Keratinocyte (primary cell): Measurements from ENCODE around the gene SATB2. TPM values are rescaled to one million over a fixed set of nuclear protein-coding genes. Genes with fewer than 3 reads are reported as not detected.

Experiments
- DNase-seq: peaks from one replicate; pipeline ENCODE4 v3.0.0-alpha.2; 2011; ENCODE audit warnings: low read depth, missing footprints, low spot score
- FAIRE-seq: peaks from 2 replicates; lab custom pipeline; 2011; peaks lifted over from hg19 to GRCh38; lab: Jason Lieb, UNC
- H2AFZ ChIP-seq: 2 replicates; pipeline ENCODE4 v1.6.0; 2012; ENCODE audit warnings: low read length, control low read depth, inconsistent platforms; ENCODE audit not compliant: control insufficient read depth
- H3K27ac ChIP-seq: 2 replicates; pipeline ENCODE4 v1.5.1; 2011; ENCODE audit warnings: low read length; ENCODE audit not compliant: control insufficient read depth, insufficient read depth
- H3K27me3 ChIP-seq: 3 replicates; pipeline ENCODE4 v1.6.0; 2011; ENCODE audit warnings: low read length; ENCODE audit not compliant: control insufficient read depth, insufficient read depth; ENCODE audit errors: extremely low read depth
- H3K36me3 ChIP-seq, 2 experiments: 2 replicates in 1 of 2; 3 replicates in 1 of 2; pipeline ENCODE4 v1.5.1; 2011; ENCODE audit warnings: low read length in 2 of 2, mild to moderate bottlenecking in 1 of 2; ENCODE audit not compliant: control insufficient read depth in 2 of 2, insufficient read depth in 2 of 2; ENCODE audit errors: extremely low read depth in 1 of 2
- H3K4me1 ChIP-seq: 3 replicates; pipeline ENCODE4 v1.5.1; 2011; ENCODE audit warnings: low read length; ENCODE audit not compliant: control insufficient read depth, insufficient read depth; ENCODE audit errors: extremely low read depth
- H3K4me2 ChIP-seq: 3 replicates; pipeline ENCODE4 v1.6.0; 2011; ENCODE audit warnings: low read depth, low read length; ENCODE audit not compliant: control insufficient read depth, insufficient read depth; ENCODE audit errors: extremely low read depth
- H3K4me3 ChIP-seq, 3 experiments: fragments of 200-600 bp in 1 of 3; sonication (generic) in 1 of 3; 2 replicates in 2 of 3; 3 replicates in 1 of 3; pipeline ENCODE4 v1.5.1; 2011 to 2016; ENCODE audit warnings: low read length in 3 of 3, mild to moderate bottlenecking in 3 of 3, control low read depth in 2 of 3, inconsistent platforms in 1 of 3, low read depth in 1 of 3, mixed read lengths in 1 of 3, mixed run types in 1 of 3, moderate library complexity in 1 of 3; ENCODE audit not compliant: control insufficient read depth in 2 of 3, insufficient read depth in 2 of 3; ENCODE audit errors: extremely low read depth in 1 of 3
- H3K79me2 ChIP-seq: 2 replicates; pipeline ENCODE4 v1.6.0; 2012; ENCODE audit warnings: low read length; ENCODE audit not compliant: control insufficient read depth, insufficient read depth
- H3K9ac ChIP-seq: 3 replicates; pipeline ENCODE4 v1.6.0; 2011; ENCODE audit warnings: low read length; ENCODE audit not compliant: control insufficient read depth, insufficient read depth; ENCODE audit errors: extremely low read depth
- H3K9me1 ChIP-seq: 3 replicates; pipeline ENCODE4 v1.6.0; 2011; ENCODE audit warnings: low read length; ENCODE audit not compliant: control insufficient read depth, insufficient read depth; ENCODE audit errors: extremely low read depth
- H3K9me3 ChIP-seq: 2 replicates; pipeline ENCODE4 v1.5.1; 2012; ENCODE audit warnings: low read depth, low read length; ENCODE audit not compliant: control insufficient read depth
- H4K20me1 ChIP-seq: 3 replicates; pipeline ENCODE4 v1.6.0; 2011; ENCODE audit warnings: low read length; ENCODE audit not compliant: control insufficient read depth, insufficient read depth; ENCODE audit errors: extremely low read depth
- CTCF ChIP-seq, 3 experiments: IDR thresholded peaks in 1 of 3; conservative IDR thresholded peaks in 1 of 3; optimal IDR thresholded peaks in 1 of 3; 2 replicates in 2 of 3; 3 replicates in 1 of 3; pipeline versions ENCODE3 to v1.5.1; 2011; ENCODE audit warnings: low read length in 3 of 3, mild to moderate bottlenecking in 3 of 3, moderate library complexity in 2 of 3, control low read depth in 1 of 3, inconsistent platforms in 1 of 3; ENCODE audit not compliant: insufficient read depth in 2 of 3; ENCODE audit errors: extremely low read depth in 1 of 3
- EZH2 ChIP-seq: IDR thresholded peaks from one replicate; pipeline ENCODE4 v1.6.1; 2012; ENCODE audit warnings: inconsistent platforms, mild to moderate bottlenecking, low read length, moderate library complexity
- dilution Hi-C: fragments of 300-500 bp; cut with MboI; formaldehyde crosslinking; loops from one replicate; pipeline ENCODE4 v1.7.0; 2020; ENCODE audit warnings: low sequenced_read_pairs; ENCODE audit not compliant: extremely low pct_ligation_motif_present
- polyA plus RNA-seq, 5 experiments: library from polyadenylated mRNA; depleted of rRNA in 3 of 5; stranded (reverse) in 3 of 5; stranded (forward) in 1 of 5; unstranded in 1 of 5; fragments of >200 nt; gene quantifications; 1 replicate in 1 of 5; 2 replicates in 3 of 5; 3 replicates in 1 of 5; pipeline versions ENCODE4 v1.2.1 to v1.2.3, GENCODE V29; 2011 to 2012; ENCODE audit warnings: missing spikeins in 2 of 5, low read depth in 1 of 5, low replicate concordance in 1 of 5

SATB2 gene
- polyA plus RNA-seq, 1 donor (not counting 4 experiments of a cell fraction or from before 2014, with no cell fraction given): 1.4 TPM

GRCh38 chr2:199278099-199278498 is 179.6 kb downstream of the SATB2 start:
- DNase-seq: no peak
- TF ChIP-seq CTCF (optimal IDR thresholded peaks at IDR 0.05 in 1 of 3, IDR thresholded peaks at IDR 0.05 in 1 of 3, conservative IDR thresholded peaks at IDR 0.05 in 1 of 3; ENCODE audit: extremely low read depth in 1 of 3, insufficient read depth in 2 of 3, low read length in 3 of 3) (no peak), EZH2 (no peak)
- H3K9me3 ChIP-seq: no peaks in the 10 kb centered on the region
- no peaks in the 10 kb centered on the region for H3K27me3 ChIP-seq
- no peak overlapping the region for H2AFZ ChIP-seq
- H3K9ac ChIP-seq: no peak overlapping the region
- no peaks in the 10 kb centered on the region for H3K36me3 ChIP-seq
- H3K4me3 ChIP-seq: no peak overlapping the region
- no peak overlapping the region for H3K27ac ChIP-seq
- H3K4me1 ChIP-seq: no peaks in the 10 kb centered on the region
- no peaks in the 10 kb centered on the region for H4K20me1 ChIP-seq
- no peaks in the 10 kb centered on the region for H3K9me1 ChIP-seq
- no peak for FAIRE-seq
- H3K4me2 ChIP-seq: no peak overlapping the region
- dilution Hi-C loops: no loop called here
- H3K79me2 ChIP-seq: no peaks in the 10 kb centered on the region

- no peaks in the 10 kb centered on the region for H3K9me1 ChIP-seq
- dilution Hi-C loops: no loop called here
- H2AFZ ChIP-seq: no peak overlapping the region
- H3K4me1 ChIP-seq: no peaks in the 10 kb centered on the region
- no peaks in the 10 kb centered on the region for H3K27me3 ChIP-seq
- no peak overlapping the region for H3K27ac ChIP-seq
- no peaks in the 10 kb centered on the region for H3K9me3 ChIP-seq
- no peak for DNase-seq
- peaks cover 0 to 2% of the 10 kb centered on the region in 2 experiments for H3K36me3 ChIP-seq
- no peak overlapping the region for H3K4me2 ChIP-seq
- no peak overlapping the region for H3K9ac ChIP-seq
- no peaks in the 10 kb centered on the region for H3K79me2 ChIP-seq
- no peak for FAIRE-seq
- no peaks in the 10 kb centered on the region for H4K20me1 ChIP-seq
- TF ChIP-seq EZH2 (no peak), CTCF (optimal IDR thresholded peaks at IDR 0.05 in 1 of 3, IDR thresholded peaks at IDR 0.05 in 1 of 3, conservative IDR thresholded peaks at IDR 0.05 in 1 of 3; ENCODE audit: extremely low read depth in 1 of 3, insufficient read depth in 2 of 3, low read length in 3 of 3) (no peak)
- H3K4me3 ChIP-seq: no peak overlapping the region
Observed at GRCh38 chr2:199273042-199273511, 184.7 kb downstream of the SATB2 start.
